ENCODE results near the gene PIAS2. TPM values are rescaled to one million over a fixed set of nuclear protein-coding genes. Genes with fewer than 3 reads are reported as not detected.
"Not testable (repeated sequence)": the region's sequence is repeated elsewhere in the genome, so short reads cannot be mapped to it uniquely, and the experiment has no call there.

Gene PIAS2
- total and polyA plus RNA-seq, 10 donors: 4.0 to 58.4 (median 38.3) TPM

DNA sequence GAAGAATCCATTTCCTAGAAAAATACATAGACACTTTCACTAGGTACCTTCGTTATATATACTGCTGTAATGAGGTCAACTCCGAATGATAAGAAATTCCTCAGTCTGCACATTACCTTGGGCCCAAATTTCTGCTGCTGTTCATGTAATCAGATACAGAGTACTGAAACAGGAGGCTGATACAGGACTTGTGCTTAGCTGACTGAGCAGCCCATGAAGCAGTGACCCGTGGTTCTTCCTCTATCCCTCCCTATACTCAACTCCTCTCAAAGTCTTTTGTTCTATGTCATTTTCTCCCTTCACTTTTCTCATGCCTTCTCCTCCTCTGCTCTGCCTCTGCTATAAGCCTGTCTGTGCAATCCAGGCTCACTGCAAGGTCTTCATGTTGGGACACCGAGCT is 102.9 kb downstream of the PIAS2 start:
- WGBS, 5 donors: 90 to 96% (median 94%) methylated on average over 4 of the region's 4 CpGs
- TF ChIP-seq POLR2AphosphoS5 (IDR thresholded peaks at IDR 0.05): no peak
- TF ChIP-seq, protein P1, sequence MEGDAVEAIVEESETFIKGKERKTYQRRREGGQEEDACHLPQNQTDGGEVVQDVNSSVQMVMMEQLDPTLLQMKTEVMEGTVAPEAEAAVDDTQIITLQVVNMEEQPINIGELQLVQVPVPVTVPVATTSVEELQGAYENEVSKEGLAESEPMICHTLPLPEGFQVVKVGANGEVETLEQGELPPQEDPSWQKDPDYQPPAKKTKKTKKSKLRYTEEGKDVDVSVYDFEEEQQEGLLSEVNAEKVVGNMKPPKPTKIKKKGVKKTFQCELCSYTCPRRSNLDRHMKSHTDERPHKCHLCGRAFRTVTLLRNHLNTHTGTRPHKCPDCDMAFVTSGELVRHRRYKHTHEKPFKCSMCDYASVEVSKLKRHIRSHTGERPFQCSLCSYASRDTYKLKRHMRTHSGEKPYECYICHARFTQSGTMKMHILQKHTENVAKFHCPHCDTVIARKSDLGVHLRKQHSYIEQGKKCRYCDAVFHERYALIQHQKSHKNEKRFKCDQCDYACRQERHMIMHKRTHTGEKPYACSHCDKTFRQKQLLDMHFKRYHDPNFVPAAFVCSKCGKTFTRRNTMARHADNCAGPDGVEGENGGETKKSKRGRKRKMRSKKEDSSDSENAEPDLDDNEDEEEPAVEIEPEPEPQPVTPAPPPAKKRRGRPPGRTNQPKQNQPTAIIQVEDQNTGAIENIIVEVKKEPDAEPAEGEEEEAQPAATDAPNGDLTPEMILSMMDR (IDR thresholded peaks at IDR 0.05 in 8 of 11, conservative IDR thresholded peaks at IDR 0.05 in 3 of 11): no peak
- TF ChIP-seq POLR2A (IDR thresholded peaks at IDR 0.05): no peak
- intact Hi-C loops (cut with DNase I; ENCODE audit: low total_unique reads): no loop called here
- Histone ChIP-seq H3K36me3 (peaks cover 0 to 14% (median 0%) of the 10 kb centered on the region in 6 donors), H3K4me3 (no peak overlapping the region), H3K27ac (no peak overlapping the region), H3K4me1 (no peaks in the 10 kb centered on the region), H3K27me3 (replicated peaks in 1 of 7) (no peaks in the 10 kb centered on the region), H3K9me3 (no peaks in the 10 kb centered on the region)
- no peak for DNase-seq

DNA sequence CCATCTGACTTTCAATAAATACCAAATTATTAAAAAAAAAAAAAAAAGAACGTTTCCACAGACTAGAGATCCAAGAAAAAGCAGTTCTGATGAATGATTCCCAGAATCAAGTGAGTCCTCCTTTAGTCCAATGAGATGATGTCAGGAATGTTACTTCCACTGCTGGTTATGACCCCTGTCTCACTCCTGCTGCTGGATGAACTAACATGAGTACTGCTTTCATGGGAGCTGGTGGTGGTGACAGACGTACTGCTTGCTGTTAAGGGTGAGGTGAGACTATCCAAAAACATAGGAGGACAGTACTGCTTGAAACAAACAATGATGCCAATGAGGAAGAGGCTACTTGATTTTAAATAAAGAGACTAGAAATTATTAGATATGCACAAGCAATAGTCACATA is 105.0 kb downstream of the PIAS2 start:
- DNase-seq: no peak
- intact Hi-C loops (cut with DNase I; ENCODE audit: low total_unique reads): no loop called here
- Histone ChIP-seq H3K27me3 (replicated peaks in 1 of 7) (no peaks in the 10 kb centered on the region), H3K4me1 (no peaks in the 10 kb centered on the region), H3K9me3 (no peaks in the 10 kb centered on the region), H3K36me3 (peaks cover 0 to 4% (median 0%) of the 10 kb centered on the region in 6 donors), H3K4me3 (no peak overlapping the region), H3K27ac (no peak overlapping the region)
- TF ChIP-seq, protein P1 (IDR thresholded peaks at IDR 0.05 in 8 of 11, conservative IDR thresholded peaks at IDR 0.05 in 3 of 11): no peak
- WGBS, 5 donors: 89 to 96% (median 95%) methylated on average over 2 of the region's 2 CpGs

DNA sequence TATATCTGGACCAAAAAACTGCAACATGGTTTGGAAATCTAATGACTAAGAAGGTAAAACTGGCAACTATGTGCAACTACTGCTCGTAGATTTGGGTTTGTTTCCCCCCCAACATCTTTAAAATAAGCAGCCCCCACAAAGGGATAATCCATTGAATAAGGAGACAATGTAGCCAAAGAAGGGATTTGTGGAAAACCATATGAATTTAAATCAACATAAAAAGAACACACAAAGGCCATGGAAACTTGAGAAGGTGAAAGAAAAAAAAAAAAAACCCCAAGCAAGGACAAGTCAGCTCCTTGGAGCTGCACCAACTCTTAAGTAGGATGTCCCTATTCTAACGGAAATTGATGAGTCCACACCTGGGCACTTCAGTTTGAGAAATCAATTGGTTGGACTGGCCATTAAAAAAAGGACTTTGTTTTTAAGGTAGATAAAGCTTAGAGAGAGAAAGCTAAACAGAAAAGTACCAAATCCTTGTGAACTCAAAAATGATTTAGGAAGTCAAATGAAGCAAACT is 106.8 kb downstream of the PIAS2 start:
- TF ChIP-seq, protein P1 (IDR thresholded peaks at IDR 0.05 in 8 of 11, conservative IDR thresholded peaks at IDR 0.05 in 3 of 11): no peak
- TF ChIP-seq POLR2A (IDR thresholded peaks at IDR 0.05) (no peak), POLR2AphosphoS5 (IDR thresholded peaks at IDR 0.05) (no peak)
- intact Hi-C loops (cut with DNase I; ENCODE audit: low total_unique reads): no loop called here
- no peak for DNase-seq
- H3K27me3 ChIP-seq (replicated peaks in 1 of 7): no peaks in the 10 kb centered on the region
- H3K4me3 ChIP-seq: no peak overlapping the region
- H3K27ac ChIP-seq: no peak overlapping the region
- WGBS, 5 donors: 90 to 97% (median 91%) methylated on average over 2 of the region's 2 CpGs
- no peaks in the 10 kb centered on the region for H3K4me1 ChIP-seq
- no peaks in the 10 kb centered on the region for H3K9me3 ChIP-seq
- H3K36me3 ChIP-seq: peaks cover 0 to 3% (median 0%) of the 10 kb centered on the region in 6 donors

DNA sequence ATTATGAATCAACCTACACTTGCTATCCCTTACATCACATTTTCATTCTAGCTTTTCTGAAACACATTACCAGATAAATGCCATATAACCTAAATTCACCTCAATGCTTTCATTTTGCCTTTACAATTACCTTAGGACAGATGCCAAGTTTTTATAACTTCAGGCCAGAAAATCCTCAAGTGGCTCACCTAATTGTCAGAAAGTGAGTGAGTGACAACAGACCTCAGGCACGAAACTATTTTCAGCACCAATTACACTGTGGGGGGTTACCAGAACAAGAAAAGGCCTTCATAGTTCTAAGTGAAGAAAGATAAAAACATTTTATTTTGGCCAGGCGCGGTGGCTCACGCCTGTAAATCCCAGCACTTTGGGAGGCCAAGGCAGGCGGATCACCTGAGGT is 108.2 kb downstream of the PIAS2 start:
- Histone ChIP-seq H3K36me3 (peaks cover 0 to 3% (median 0%) of the 10 kb centered on the region in 6 donors), H3K27ac (no peak overlapping the region), H3K4me1 (no peaks in the 10 kb centered on the region), H3K27me3 (replicated peaks in 1 of 7) (no peaks in the 10 kb centered on the region), H3K4me3 (no peak overlapping the region), H3K9me3 (no peaks in the 10 kb centered on the region)
- WGBS, 5 donors: 98 to 100% (median 99%) methylated on average over 5 of the region's 5 CpGs
- DNase-seq: no peak
- intact Hi-C loops (cut with DNase I; ENCODE audit: low total_unique reads): no loop called here
- TF ChIP-seq POLR2A (IDR thresholded peaks at IDR 0.05) (no peak), POLR2AphosphoS5 (IDR thresholded peaks at IDR 0.05) (no peak)
- TF ChIP-seq, protein P1 (IDR thresholded peaks at IDR 0.05 in 8 of 11, conservative IDR thresholded peaks at IDR 0.05 in 3 of 11): no peak

DNA sequence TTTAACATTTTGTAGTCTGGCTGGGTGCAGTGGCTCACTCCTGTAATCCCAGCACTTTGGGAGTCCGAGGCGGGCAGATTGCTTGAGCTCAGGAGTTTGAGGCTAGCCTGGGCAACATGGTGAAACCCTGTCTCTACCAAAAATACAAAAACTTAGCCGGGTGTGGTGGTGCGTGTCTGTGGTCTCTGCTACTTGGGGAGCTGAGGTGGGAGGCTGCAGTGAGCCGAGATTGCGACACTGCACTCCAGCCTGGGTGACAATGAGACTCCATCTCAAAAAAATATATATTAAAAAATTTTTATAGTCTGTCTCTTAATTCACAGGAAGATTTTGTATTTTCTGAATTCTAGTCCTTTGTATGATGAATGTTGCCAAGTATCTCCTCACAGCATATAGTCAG is 121.4 kb downstream of the PIAS2 start:
- WGBS, 5 donors: 87 to 96% (median 92%) methylated on average over 6 of the region's 6 CpGs
- H3K4me1 ChIP-seq; H3K9me3 ChIP-seq; H3K36me3 ChIP-seq; DNase-seq; intact Hi-C loops (cut with DNase I; ENCODE audit: low total_unique reads); H3K27me3 ChIP-seq (replicated peaks in 1 of 7); H3K4me3 ChIP-seq; H3K27ac ChIP-seq: not testable (repeated sequence)
